LoVo (cell line): ENCODE measurements around the gene SLC26A4.
A peak's percentile ranks its signal among the peaks of the same experiment; 100 is the strongest.
"Not testable (repeated sequence)": the region's sequence is repeated elsewhere in the genome, so short reads cannot be mapped to it uniquely, and the experiment has no call there.

Experiments
- DNase-seq: peaks from one replicate; pipeline ENCODE4 v3.0.0-alpha.2; 2016; ENCODE audit warnings: low spot score

SLC26A4 gene

DNA sequence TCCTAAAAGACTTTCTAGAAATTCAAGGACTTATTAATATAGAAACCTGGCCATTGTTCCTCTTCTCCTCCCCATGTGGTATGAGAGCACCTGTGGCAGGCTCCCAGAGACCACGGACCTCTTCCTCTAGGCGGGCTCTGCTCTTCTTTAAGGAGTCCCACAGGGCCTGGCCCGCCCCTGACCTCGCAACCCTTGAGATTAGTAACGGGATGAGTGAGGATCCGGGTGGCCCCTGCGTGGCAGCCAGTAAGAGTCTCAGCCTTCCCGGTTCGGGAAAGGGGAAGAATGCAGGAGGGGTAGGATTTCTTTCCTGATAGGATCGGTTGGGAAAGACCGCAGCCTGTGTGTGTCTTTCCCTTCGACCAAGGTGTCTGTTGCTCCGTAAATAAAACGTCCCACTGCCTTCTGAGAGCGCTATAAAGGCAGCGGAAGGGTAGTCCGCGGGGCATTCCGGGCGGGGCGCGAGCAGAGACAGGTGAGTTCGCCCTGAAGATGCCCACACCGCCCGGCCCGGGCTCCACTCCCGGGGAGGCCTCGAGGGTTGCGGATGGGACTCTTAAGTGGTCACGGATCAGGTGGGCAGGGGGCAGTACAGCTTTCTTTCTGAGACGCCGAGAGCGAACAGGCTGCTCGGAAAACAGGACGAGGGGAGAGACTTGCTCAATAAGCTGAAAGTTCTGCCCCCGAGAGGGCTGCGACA lies at the start of gene SLC26A4:
TSS of gene SLC26A4 (plus strand) at position 448 of the 700 bp plus-strand sequence. CDS start 814 bp downstream, outside the sequence.
- no peak for DNase-seq

- no peak for DNase-seq
Observed at GRCh38 chr7:107613439-107613838, 47.2 kb upstream of the SLC26A4 start.

DNA sequence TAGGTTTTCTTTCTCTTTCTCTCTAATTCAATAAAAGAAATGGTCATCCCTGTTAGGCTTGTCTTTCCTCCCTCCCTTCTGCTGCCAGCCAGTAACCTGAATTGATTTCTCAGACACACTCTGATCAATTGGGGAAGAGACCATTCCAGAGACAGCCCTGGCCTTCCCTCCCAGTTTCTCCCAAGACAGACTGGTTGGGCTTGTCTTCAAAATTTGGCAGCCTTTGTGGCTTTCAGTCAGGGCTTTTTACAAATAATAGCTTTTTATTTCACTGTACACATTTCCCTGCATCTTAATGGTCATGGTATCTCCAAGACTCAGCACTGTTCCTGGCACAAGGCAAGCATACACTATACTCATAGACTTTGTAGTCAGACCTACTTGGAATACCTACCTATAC lies 46.7 kb upstream of the SLC26A4 start:
- DNase-seq: no peak

GRCh38 chr7:107614425-107614824 lies 46.2 kb upstream of the SLC26A4 start:
- no peak for DNase-seq

DNA sequence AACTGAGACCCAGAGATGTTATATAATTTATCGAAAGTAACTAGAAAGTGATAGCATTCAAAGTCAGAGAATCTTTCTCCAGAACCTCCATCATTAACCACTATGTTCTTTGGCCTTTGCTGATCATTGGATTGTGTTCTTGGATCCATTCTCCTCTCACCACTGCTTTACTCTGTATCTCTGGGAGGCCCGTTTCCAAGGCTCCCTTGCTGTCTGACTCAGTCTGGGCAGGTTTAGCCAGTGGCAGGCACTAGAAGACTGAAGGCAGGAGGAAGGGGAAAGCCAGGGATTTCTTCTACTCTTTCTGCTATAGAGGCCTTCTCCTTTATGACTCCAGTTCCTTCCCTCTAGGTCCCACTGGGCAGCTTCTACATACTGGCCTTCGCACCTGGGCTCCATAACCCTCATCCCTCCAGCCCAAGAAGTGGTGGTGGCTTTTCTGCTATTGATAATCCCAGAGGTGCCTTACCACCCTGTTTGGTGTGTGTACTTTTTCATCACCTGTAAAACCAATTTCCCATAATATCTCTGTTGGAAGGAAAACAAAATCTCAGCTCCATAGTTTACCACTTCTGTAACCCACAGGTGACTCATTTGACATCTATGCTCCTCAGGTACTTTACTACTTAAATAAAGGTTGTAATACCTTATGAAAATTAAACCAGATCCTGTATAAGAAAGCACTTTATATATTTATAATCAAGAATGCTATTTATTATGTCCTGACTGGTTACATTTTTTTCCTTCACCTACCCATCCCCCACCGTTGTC lies 44.5 kb upstream of the SLC26A4 start:
- no peak for DNase-seq

GRCh38 chr7:107622429-107622828 lies 38.2 kb upstream of the SLC26A4 start:
- DNase-seq: no peak

GRCh38 chr7:107622894-107623293 lies 37.7 kb upstream of the SLC26A4 start:
- no peak for DNase-seq

DNA sequence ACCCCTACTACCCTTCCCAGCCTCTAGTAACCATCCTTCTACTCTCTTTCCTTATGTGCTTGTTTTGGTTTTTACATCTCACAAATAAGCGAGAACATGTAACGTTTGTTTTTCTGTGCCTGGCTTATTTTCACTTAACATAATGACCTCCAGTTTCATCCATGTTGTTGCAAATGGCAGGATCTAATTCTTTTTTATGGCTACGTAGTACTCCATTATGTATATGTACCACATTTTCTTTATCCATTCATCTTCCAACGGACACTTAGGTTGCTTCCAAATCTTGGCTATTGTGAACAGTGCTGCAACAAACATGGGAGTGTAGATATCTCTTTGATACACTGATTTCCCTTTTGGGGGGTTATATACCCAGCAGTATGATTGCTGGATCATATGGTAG lies 33.6 kb upstream of the SLC26A4 start:
- DNase-seq: no peak

DNA sequence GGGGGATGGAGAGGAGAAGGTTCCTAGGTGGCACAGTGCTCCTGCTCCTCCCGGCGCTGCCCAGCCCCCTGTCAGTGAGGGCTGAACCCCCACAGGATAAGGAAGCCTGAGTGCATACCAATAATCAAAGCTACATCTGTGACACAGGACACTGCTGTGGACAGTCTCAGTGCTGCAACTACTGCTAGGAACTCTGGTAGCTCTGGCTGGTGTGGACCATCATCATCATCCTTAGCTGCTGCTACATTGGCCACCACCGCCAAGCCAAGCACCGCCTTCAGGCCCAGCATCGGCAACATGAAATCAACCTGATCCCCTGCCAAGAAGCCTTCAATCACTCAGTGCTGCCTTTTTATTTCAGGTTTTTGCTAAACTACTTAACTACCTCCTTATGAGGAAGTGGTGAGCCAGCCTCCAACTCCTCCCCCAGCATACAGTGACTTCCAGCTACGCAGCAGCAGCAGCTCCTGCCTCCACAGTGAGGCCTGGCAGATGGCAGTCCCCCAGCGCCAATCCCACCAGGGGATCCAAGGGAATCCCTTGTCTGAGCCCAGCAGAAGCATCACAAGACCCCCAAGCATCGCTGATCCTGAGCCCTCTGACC lies 32.1 kb upstream of the SLC26A4 start:
- no peak for DNase-seq

GRCh38 chr7:107630342-107630741 lies 30.3 kb upstream of the SLC26A4 start:
- no peak for DNase-seq

DNA sequence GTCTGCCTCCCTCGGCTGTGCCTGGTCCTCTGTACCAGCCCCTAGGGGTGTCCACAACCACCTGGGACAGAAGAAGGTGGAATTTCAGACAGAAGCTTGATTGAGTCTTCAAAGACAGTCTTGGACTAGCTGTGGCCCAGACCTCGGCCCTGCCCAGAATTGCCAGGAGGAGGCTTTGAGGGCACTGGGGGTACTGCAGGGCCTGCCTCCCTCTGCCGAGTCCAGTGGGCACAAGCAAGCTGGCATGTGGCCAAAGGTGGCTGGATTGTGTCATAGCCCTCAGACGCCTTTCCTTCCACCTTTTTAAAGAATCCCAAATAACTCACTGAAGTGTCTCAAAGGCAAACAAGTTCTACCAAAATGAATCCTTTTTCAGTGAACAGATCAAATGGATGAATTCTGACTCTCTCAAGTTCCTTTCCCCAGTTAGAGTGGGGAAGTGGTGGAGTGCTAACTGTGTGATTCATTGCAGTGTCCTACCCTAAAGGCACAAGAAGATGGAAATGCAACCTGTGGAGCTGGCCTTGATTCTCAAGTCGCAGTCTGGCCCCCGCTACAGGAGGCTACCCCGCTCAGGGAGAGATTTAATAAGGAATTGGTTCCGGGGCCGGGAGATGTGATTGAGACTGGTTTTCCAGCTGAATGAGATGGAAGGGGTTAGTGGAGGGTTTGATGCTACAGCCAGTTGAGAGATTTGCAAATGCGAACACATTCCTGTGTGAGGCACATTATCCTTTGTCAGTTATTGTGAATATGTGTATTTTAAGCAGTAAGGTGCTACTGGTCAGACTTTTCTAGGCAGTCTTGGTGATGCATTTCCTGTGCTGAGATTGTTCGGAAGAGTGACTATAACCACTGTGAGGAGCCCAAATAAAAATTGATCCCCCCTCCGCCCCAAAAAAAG lies 28.8 kb upstream of the SLC26A4 start:
- no peak for DNase-seq

GRCh38 chr7:107632492-107632865 lies 28.1 kb upstream of the SLC26A4 start:
- DNase-seq: no peak

DNA sequence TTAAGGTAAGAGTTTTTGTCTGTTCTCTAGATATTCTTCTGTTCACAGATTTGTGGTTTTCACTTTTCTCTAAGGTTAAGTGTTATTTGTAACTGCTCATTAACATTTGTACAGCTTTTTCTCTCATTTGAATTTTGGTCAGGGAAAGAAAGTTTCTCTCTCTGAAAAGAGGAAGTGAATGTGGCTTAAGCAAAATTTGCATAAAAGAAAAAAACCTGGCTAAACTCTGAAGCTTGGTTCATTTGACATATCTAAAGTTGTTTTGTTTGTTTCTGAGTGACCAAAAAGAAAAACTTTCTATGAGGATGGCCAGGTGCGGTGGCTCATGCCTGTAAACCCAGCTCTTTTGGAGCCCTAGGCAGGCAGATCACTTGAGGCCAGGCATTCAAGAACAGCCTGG lies 22.0 kb upstream of the SLC26A4 start:
- DNase-seq: no peak

DNA sequence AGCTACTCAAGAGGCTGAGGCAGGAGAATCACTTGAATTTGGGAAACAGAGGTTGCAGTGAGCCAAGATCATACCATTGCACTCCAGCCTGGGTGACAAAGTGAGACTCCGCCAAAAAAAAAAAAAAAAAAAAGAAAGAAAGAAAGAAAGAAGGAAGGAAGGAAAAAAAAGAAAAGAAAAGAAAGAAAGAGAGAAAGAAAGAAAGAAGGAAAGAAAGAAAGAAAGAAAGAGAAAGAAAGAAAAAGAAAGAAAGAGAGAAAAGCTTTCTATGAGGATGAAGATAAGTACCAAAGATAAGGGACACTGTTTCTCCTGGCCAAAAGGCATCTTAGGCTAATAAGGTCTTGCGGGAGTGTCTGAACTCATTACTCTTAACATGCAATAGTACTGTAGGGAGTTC lies 21.6 kb upstream of the SLC26A4 start:
- not testable (repeated sequence) for DNase-seq

GRCh38 chr7:107641676-107642075 lies 19.0 kb upstream of the SLC26A4 start:
- no peak for DNase-seq

DNA sequence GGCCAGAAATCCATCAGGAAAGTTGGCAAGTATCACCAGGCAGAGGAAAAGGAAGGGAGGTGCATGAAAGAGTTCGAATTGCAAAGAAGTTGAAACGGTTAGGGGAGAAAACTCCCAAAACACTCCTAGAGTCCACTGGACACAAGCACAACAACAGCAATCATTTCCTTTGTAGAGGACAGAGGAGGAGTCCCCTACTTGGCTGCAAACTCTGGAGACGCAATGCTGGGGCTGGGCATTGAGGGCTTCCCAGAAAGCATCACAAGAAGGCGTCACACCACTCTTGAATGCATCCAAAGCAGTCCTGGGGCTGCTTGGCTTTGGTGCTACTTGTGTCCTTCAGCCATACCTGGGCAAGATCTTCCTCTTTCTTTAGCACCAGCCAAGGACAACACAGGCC lies 18.1 kb upstream of the SLC26A4 start:
- DNase-seq: no peak

GRCh38 chr7:107643407-107643806 lies 17.2 kb upstream of the SLC26A4 start:
- no peak for DNase-seq

- no peak for DNase-seq
Observed at GRCh38 chr7:107643938-107644308, 16.7 kb upstream of the SLC26A4 start.

GRCh38 chr7:107644309-107644974 lies 16.2 kb upstream of the SLC26A4 start:
- no peak for DNase-seq

GRCh38 chr7:107652642-107653041 lies 8.0 kb upstream of the SLC26A4 start:
- DNase-seq: no peak

DNA sequence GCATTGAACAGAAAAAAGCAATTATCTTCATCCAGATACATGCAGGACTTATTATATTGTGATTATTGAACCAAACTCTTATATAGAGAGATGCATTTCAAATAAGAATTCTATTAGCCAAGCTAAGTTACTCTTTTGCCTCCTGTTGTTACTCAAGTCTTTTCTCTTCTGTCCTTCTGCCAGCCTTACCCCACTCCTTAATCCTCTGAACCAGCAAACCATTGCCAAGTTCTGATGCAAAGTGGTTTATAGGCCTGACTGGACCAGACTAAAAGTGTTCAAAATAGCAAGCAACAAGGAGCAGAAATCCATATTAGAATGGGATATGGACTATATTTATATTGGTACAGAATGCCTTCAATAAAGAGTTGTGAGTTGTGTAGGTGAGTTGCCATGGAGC lies 2.2 kb upstream of the SLC26A4 start:
- DNase-seq: no peak

- peak; percentile 27 for DNase-seq
Observed at GRCh38 chr7:107659666-107660065, 962 bp upstream of the SLC26A4 start.
